H1 (cell line): ENCODE results near the gene THOC5. TPM values are rescaled to one million over a fixed set of nuclear protein-coding genes. Genes with fewer than 3 reads are reported as not detected.

Source experiments
- CTCF ChIA-PET: fragments of 300-600 bp; sonication (Branson Sonifier 250); formaldehyde crosslinking; loops from one replicate; lab custom pipeline; 2021; ENCODE audit not compliant: partially characterized antibody; lab: Charles Lee
- POLR2A ChIA-PET: fragments of 300-600 bp; sonication (Branson Sonifier 250); formaldehyde crosslinking; loops from one replicate; lab custom pipeline; 2021; ENCODE audit warnings: inconsistent platforms; ENCODE audit not compliant: partially characterized antibody; lab: Charles Lee
- DNase-seq, 2 experiments: peaks; one replicate each; pipeline versions ENCODE4 v3.0.0 to v3.0.0-alpha.2; 2010 to 2022; ENCODE audit warnings: low spot score in 2 of 2, low read depth in 1 of 2, mixed read lengths in 1 of 2
- FAIRE-seq: peaks from 2 replicates; lab custom pipeline; 2011; peaks lifted over from hg19 to GRCh38; lab: Jason Lieb, UNC
- H2AFZ ChIP-seq: 2 replicates; pipeline ENCODE4 v1.8.1; 2012; ENCODE audit warnings: low read length, inconsistent platforms
- H2AK5ac ChIP-seq: 2 replicates; pipeline ENCODE4 v1.6.1; 2013; ENCODE audit warnings: low read depth, low read length
- H2BK120ac ChIP-seq: replicated peaks from 2 replicates; pipeline ENCODE3; 2013; ENCODE audit warnings: low read depth, low read length, inconsistent platforms
- H2BK12ac ChIP-seq: 2 replicates; pipeline ENCODE4 v1.6.1; 2013; ENCODE audit warnings: low read depth, low read length
- H2BK15ac ChIP-seq: 2 replicates; pipeline ENCODE4 v1.6.1; 2013; ENCODE audit warnings: low read length
- H2BK20ac ChIP-seq: 2 replicates; pipeline ENCODE4 v1.6.1; 2013; ENCODE audit warnings: low read length
- H2BK5ac ChIP-seq: 2 replicates; pipeline ENCODE4 v1.6.1; 2013; ENCODE audit warnings: low read depth, low read length
- H3K14ac ChIP-seq: 2 replicates; pipeline ENCODE4 v1.6.1; 2013; ENCODE audit warnings: inconsistent platforms; ENCODE audit not compliant: insufficient read length
- H3K18ac ChIP-seq: 2 replicates; pipeline ENCODE4 v1.6.1; 2013; ENCODE audit warnings: low read length; ENCODE audit errors: extremely low read depth
- H3K23ac ChIP-seq: 2 replicates; pipeline ENCODE4 v1.6.1; 2013; ENCODE audit warnings: inconsistent platforms; ENCODE audit not compliant: insufficient read length
- H3K23me2 ChIP-seq: 2 replicates; pipeline ENCODE4 v1.6.1; 2013; ENCODE audit warnings: low read depth, low read length
- H3K27ac ChIP-seq: 2 replicates; pipeline ENCODE4 v1.6.1; 2011; ENCODE audit warnings: low read depth, low read length, inconsistent platforms
- H3K27me3 ChIP-seq, 4 experiments: replicated peaks in 1 of 4; 1 replicate in 1 of 4; 2 replicates in 3 of 4; pipeline versions ENCODE4 v1.6.1 to v1.8.1; 2011 to 2013; ENCODE audit warnings: low read length in 3 of 4, mild to moderate bottlenecking in 3 of 4, inconsistent platforms in 2 of 4, mixed read lengths in 2 of 4, moderate library complexity in 1 of 4; ENCODE audit not compliant: control insufficient read depth in 3 of 4, insufficient read depth in 3 of 4; ENCODE audit errors: extremely low read depth in 1 of 4
- H3K36me3 ChIP-seq, 4 experiments: 2 replicates each; pipeline versions ENCODE4 v1.6.1 to v1.8.1; 2011 to 2013; ENCODE audit warnings: mild to moderate bottlenecking in 4 of 4, low read length in 3 of 4, moderate library complexity in 2 of 4, control low read depth in 1 of 4, inconsistent platforms in 1 of 4; ENCODE audit not compliant: insufficient read depth in 4 of 4, control insufficient read depth in 2 of 4
- H3K4ac ChIP-seq: replicated peaks from 2 replicates; pipeline ENCODE3; 2013; ENCODE audit warnings: low read length, low read depth, mixed read lengths, inconsistent platforms; ENCODE audit not compliant: insufficient read length
- H3K4me1 ChIP-seq, 4 experiments: replicated peaks in 1 of 4; 1 replicate in 1 of 4; 2 replicates in 3 of 4; pipeline versions ENCODE4 v1.6.1 to v1.8.1; 2011 to 2013; ENCODE audit warnings: low read length in 3 of 4, inconsistent platforms in 2 of 4, mixed read lengths in 1 of 4; ENCODE audit not compliant: insufficient read depth in 4 of 4, control insufficient read depth in 3 of 4
- H3K4me2 ChIP-seq, 2 experiments: 2 replicates each; pipeline versions ENCODE4 v1.6.1 to v1.8.1; 2011 to 2013; ENCODE audit warnings: low read depth in 2 of 2, low read length in 2 of 2, control low read depth in 1 of 2, inconsistent platforms in 1 of 2, mild to moderate bottlenecking in 1 of 2; ENCODE audit not compliant: insufficient read depth in 1 of 2
- H3K4me3 ChIP-seq, 4 experiments: fragments of 200-600, 300-600 bp in 1 of 4; sonication (generic), shearing (Covaris generic), sonication (Bioruptor Twin) in 1 of 4; 2 replicates each; pipeline versions ENCODE4 v1.5.1 to v1.8.1; 2011 to 2016; ENCODE audit warnings: low read length in 4 of 4, low read depth in 3 of 4, control low read depth in 2 of 4, inconsistent platforms in 2 of 4, mild to moderate bottlenecking in 2 of 4, mixed read lengths in 1 of 4, moderate library complexity in 1 of 4; ENCODE audit not compliant: insufficient read depth in 2 of 4; ENCODE audit errors: extremely low read depth in 1 of 4
- H3K56ac ChIP-seq: replicated peaks from 2 replicates; pipeline ENCODE3; 2013; ENCODE audit warnings: low read depth, mild to moderate bottlenecking, mixed read lengths, low read length, inconsistent platforms; ENCODE audit not compliant: insufficient read length
- H3K79me1 ChIP-seq: 2 replicates; pipeline ENCODE4 v1.6.1; 2013; ENCODE audit warnings: low read depth, low read length, control low read depth
- H3K79me2 ChIP-seq, 2 experiments: 2 replicates each; pipeline versions ENCODE4 v1.6.1 to v1.8.1; 2012 to 2013; ENCODE audit warnings: low read length in 2 of 2, mild to moderate bottlenecking in 2 of 2, inconsistent platforms in 1 of 2; ENCODE audit not compliant: insufficient read depth in 2 of 2, control insufficient read depth in 1 of 2
- H3K9ac ChIP-seq, 4 experiments: replicated peaks in 1 of 4; 1 replicate in 1 of 4; 2 replicates in 3 of 4; pipeline versions ENCODE4 v1.6.1 to v1.8.1; 2011 to 2013; ENCODE audit warnings: low read depth in 3 of 4, low read length in 3 of 4, control low read depth in 2 of 4, mild to moderate bottlenecking in 2 of 4, moderate library complexity in 2 of 4, inconsistent platforms in 1 of 4; ENCODE audit errors: extremely low read depth in 1 of 4
- H3K9me3 ChIP-seq, 2 experiments: 2 replicates each; pipeline versions ENCODE4 v1.6.1 to v1.8.1; 2012 to 2013; ENCODE audit warnings: mild to moderate bottlenecking in 2 of 2, moderate library complexity in 2 of 2, control low read depth in 1 of 2, inconsistent platforms in 1 of 2, low read depth in 1 of 2, low read length in 1 of 2, mixed read lengths in 1 of 2; ENCODE audit not compliant: insufficient read depth in 2 of 2
- H4K20me1 ChIP-seq, 2 experiments: replicated peaks in 1 of 2; 2 replicates each; pipeline versions ENCODE3 to v1.8.1; 2011 to 2013; ENCODE audit warnings: inconsistent platforms in 2 of 2, low read length in 2 of 2, mild to moderate bottlenecking in 1 of 2; ENCODE audit not compliant: insufficient read depth in 2 of 2, control insufficient read depth in 1 of 2
- H4K5ac ChIP-seq: 2 replicates; pipeline ENCODE4 v1.6.1; 2013; ENCODE audit warnings: low read length, low read depth, mixed read lengths, inconsistent platforms; ENCODE audit not compliant: insufficient read length
- H4K8ac ChIP-seq: 2 replicates; pipeline ENCODE4 v1.8.0; 2013; ENCODE audit warnings: mild to moderate bottlenecking, moderate library complexity, low read length, inconsistent platforms; ENCODE audit not compliant: insufficient read depth; ENCODE audit errors: extremely low read depth
- H4K91ac ChIP-seq: replicated peaks from 2 replicates; pipeline ENCODE3; 2013; ENCODE audit warnings: low read length, mixed read lengths, inconsistent platforms; ENCODE audit not compliant: insufficient read length
- ATF3 ChIP-seq: IDR thresholded peaks from 2 replicates; pipeline ENCODE4 v1.6.1; 2011; ENCODE audit warnings: low read depth, mild to moderate bottlenecking, low read length; ENCODE audit not compliant: insufficient read depth
- BACH1 ChIP-seq: IDR thresholded peaks from 2 replicates; pipeline ENCODE4 v1.6.1; 2012; ENCODE audit warnings: low read length, improper control_type of control experiment
- BRCA1 ChIP-seq: IDR thresholded peaks from 2 replicates; pipeline ENCODE4 v1.6.1; 2012; ENCODE audit warnings: low read depth, low read length, improper control_type of control experiment
- CREB1 ChIP-seq: IDR thresholded peaks from 2 replicates; pipeline ENCODE4 v1.6.1; 2012; ENCODE audit warnings: inconsistent platforms
- GTF2F1 ChIP-seq: IDR thresholded peaks from 2 replicates; pipeline ENCODE4 v1.6.1; 2012; ENCODE audit warnings: low read depth, low read length, improper control_type of control experiment, borderline replicate concordance
- HDAC2 ChIP-seq, 2 experiments: fragments of 300-600 bp in 1 of 2; sonication (generic) in 1 of 2; IDR thresholded peaks; 2 replicates each; pipeline ENCODE4 v1.6.1; 2011 to 2012; ENCODE audit warnings: low read depth in 2 of 2, low read length in 2 of 2, mild to moderate bottlenecking in 2 of 2, moderate library complexity in 2 of 2, borderline replicate concordance in 1 of 2, inconsistent platforms in 1 of 2
- MAFK ChIP-seq: IDR thresholded peaks from 2 replicates; pipeline ENCODE4 v1.6.1; 2012; ENCODE audit warnings: low read depth, mild to moderate bottlenecking, improper control_type of control experiment, low read length
- NANOG ChIP-seq: IDR thresholded peaks from 2 replicates; pipeline ENCODE4 v1.6.1; 2011; ENCODE audit warnings: low read length, low read depth, mild to moderate bottlenecking, inconsistent platforms; ENCODE audit not compliant: insufficient read depth, poor library complexity, severe bottlenecking
- SIRT6 ChIP-seq: IDR thresholded peaks from one replicate; pipeline ENCODE4 v1.7.1; 2012; ENCODE audit warnings: low read length, inconsistent platforms
- TBP ChIP-seq: IDR thresholded peaks from 2 replicates; pipeline ENCODE4 v1.6.1; 2011; ENCODE audit warnings: low read depth, low read length, improper control_type of control experiment
- TCF12 ChIP-seq: IDR thresholded peaks from 2 replicates; pipeline ENCODE4 v1.6.1; 2011; ENCODE audit warnings: low read depth, mild to moderate bottlenecking, low read length
- ZNF274 ChIP-seq: IDR thresholded peaks from 2 replicates; pipeline ENCODE4 v1.7.0; 2012; ENCODE audit warnings: low read length, borderline replicate concordance; ENCODE audit errors: extremely low read depth
- WGBS, 2 experiments: shearing (Covaris generic) in 1 of 2; methylation state at CpG; one replicate each; pipeline versions ENCODE4 v1.1.6 to v1.1.7; 2013 to 2015; ENCODE audit warnings: low lambda C conversion rate in 2 of 2, mixed read lengths in 2 of 2, inconsistent platforms in 1 of 2, low coverage in 1 of 2, missing lambda C conversion rate in 1 of 2; ENCODE audit not compliant: insufficient replicate concordance in 2 of 2, insufficient coverage in 1 of 2, insufficient read length in 1 of 2; ENCODE audit errors: extremely low coverage in 1 of 2, missing lambda C conversion rate in 1 of 2; 5-methylcytosine and 5-hydroxymethylcytosine counted together
- polyA plus RNA-seq, 7 experiments: library from polyadenylated mRNA; depleted of rRNA in 3 of 7; stranded (reverse) in 5 of 7; unstranded in 2 of 7; fragments of >200 nt in 5 of 7; fragments of 200-250 nt in 2 of 7; gene quantifications; 1 replicate in 5 of 7; 2 replicates in 1 of 7; 4 replicates in 1 of 7; pipeline versions ENCODE4 v1.2.1 to v1.2.3, GENCODE V29; 2011 to 2013; ENCODE audit warnings: missing spikeins in 2 of 7, mixed read lengths in 2 of 7
- total RNA-seq: library from RNA; stranded (reverse); fragmentation: NEBNext Ultra II Directional; extraction: Animal tissue kit (Norgen Biotek cat#: 25700); gene quantifications from 2 replicates; pipeline ENCODE4 v1.2.1, GENCODE V29; 2021

THOC5 gene
- total and polyA plus RNA-seq, 2 of the 8 experiments (the other 6 are each of a cell fraction or from before 2014, with no cell fraction given), result 27.7 to 65.7 TPM

DNA sequence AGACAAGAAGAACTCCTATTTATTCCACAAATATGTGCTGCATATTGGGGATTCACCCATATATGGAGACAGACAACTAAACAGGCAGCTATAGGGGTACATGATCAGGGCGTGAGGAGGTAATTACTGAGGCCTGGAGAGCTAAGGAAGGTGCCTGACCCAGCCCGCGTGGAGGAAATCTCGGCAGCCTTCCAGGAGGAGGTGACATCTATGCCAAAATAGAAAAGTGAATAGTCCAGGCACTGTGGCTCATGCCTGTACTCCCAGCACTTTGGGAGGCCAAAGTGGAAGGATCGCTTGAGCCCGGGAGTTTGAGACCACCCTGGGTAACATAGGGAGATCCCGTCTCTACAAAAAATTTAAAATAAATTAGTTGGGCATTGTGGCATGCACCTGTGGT lies 13.8 kb upstream of the THOC5 start:
- Histone ChIP-seq H3K79me1 (no peaks in the 10 kb centered on the region; the same call in 1 of the 2 replicates), H3K4me3 (no peak overlapping the region), H3K4ac (no peak overlapping the region), H2AK5ac (no peak overlapping the region), H3K23me2 (no peaks in the 10 kb centered on the region), H2BK20ac (no peak overlapping the region), H2BK12ac (no peak overlapping the region), H3K4me2 (no peak overlapping the region), H3K56ac (no peak overlapping the region), H3K4me1 (no peaks in the 10 kb centered on the region), H2AFZ (no peak overlapping the region), H3K18ac (no peak overlapping the region), H3K9me3 (no peaks in the 10 kb centered on the region), H3K9ac (no peak overlapping the region), H4K91ac (no peak overlapping the region), H2BK5ac (no peak overlapping the region), H3K14ac (no peak overlapping the region), H4K8ac (no peak overlapping the region), H4K20me1 (peaks cover 0 to 12% of the 10 kb centered on the region in 2 experiments), H3K27me3 (no peaks in the 10 kb centered on the region), H2BK120ac (no peak overlapping the region), H3K27ac (no peak overlapping the region), H2BK15ac (no peak overlapping the region), H4K5ac (no peak overlapping the region), H3K23ac (no peak overlapping the region), H3K79me2 (no peaks in the 10 kb centered on the region), H3K36me3 (peaks cover 12 to 64% (median 38%) of the 10 kb centered on the region in 4 experiments)
- no peak for DNase-seq
- no peak for TF ChIP-seq TBP
- no peak for TF ChIP-seq SIRT6
- TF ChIP-seq MAFK, result no peak
- TF ChIP-seq TCF12, result no peak
- no peak for TF ChIP-seq BACH1
- no peak for TF ChIP-seq ZNF274
- no peak for TF ChIP-seq HDAC2 (IDR thresholded peaks at IDR 0.05; ENCODE audit: borderline replicate concordance in 1 of 2, low read depth in 2 of 2, low read length in 2 of 2)
- no peak for TF ChIP-seq ATF3
- no peak for TF ChIP-seq BRCA1
- no peak for TF ChIP-seq NANOG
- no peak for TF ChIP-seq CREB1
- no peak for TF ChIP-seq GTF2F1
- WGBS, 2 experiments, result 94% methylated on average over 7 of the region's 7 CpGs; no CpG with 5 or more reads in 1 of the 2 experiments
- ChIA-PET POLR2A (interaction anchor here (0.9 to 5.0 kb wide), 6 partner anchors 9 to 30 kb away, joined by 3 to 43 read pairs (median 4); partner anchors contain the start of gene THOC5), CTCF (interaction anchor here (0.5 to 3.5 kb wide), 2 partner anchors 13 to 511 kb away, joined by 3 to 17 read pairs; partner anchors contain the start of gene THOC5)
- FAIRE-seq, result no peak
